NOMO-1 (cell line): ENCODE results near the gene TMPRSS11B.
"Not testable (repeated sequence)": the region's sequence is repeated elsewhere in the genome, so short reads cannot be mapped to it uniquely, and the experiment has no call there.

Experiments used
- DNase-seq, 2 experiments: peaks; one replicate each; lab custom pipeline; 2025; ENCODE audit not compliant: unreplicated experiment in 2 of 2; lab: John Stamatoyannopoulos, UW

TMPRSS11B gene

DNA sequence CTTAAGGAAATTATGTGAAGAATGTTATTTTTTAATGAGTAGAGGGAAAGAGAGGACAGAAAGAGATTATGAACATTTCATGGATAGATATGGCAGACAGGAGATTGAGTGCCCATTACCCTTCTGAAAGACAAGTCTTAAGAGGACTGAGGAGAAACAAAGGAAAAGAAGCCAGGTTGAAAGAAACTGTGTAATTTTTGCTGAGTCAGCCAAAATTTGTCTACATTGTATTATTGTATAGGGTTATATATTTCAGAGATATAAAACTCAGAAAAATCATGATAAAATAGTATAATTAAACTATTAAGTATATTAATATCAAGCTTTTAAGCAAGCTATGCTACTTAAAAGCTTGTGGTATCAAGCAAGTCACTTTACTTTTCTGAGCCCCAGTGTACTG is 4.9 kb downstream of the TMPRSS11B start:
- DNase-seq, result no peak

DNA sequence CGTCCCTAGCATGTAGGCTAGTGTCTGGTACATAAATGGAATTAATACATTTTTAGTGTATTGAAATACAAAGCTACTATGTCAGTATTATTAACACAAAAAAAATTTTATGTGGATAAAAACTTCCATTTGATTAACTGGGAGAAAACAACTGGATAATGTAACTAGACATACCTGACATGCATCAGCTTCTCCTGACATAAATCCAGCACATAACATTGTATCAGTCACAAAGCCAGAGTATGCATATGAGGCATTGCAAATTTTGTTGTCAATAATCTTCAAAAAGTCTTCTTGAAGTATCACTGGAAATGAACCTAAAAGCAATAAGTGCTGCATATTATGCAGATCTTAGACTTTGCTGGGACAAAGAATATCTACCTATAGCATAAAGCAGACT is 16.9 kb downstream of the TMPRSS11B start:
- no peak for DNase-seq

DNA sequence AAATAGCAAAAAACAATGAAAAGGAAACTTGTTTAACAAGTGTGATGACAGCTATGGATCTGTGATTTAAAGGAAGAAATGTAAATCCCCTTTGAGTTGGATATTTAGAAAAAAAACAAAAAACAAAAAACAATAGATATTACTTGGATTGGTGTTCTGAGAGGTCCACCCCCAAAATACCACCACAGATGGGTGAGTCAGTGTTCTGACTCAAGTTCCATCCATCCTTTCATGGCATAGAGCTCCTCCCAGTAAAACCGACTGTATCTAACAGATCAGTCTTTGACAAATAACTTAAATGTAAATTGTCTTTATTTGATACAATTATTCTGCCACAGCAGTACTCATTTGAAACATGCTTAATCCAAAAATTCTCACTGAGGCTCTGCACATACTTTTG is 27.4 kb downstream of the TMPRSS11B start:
- DNase-seq, result no peak

DNA sequence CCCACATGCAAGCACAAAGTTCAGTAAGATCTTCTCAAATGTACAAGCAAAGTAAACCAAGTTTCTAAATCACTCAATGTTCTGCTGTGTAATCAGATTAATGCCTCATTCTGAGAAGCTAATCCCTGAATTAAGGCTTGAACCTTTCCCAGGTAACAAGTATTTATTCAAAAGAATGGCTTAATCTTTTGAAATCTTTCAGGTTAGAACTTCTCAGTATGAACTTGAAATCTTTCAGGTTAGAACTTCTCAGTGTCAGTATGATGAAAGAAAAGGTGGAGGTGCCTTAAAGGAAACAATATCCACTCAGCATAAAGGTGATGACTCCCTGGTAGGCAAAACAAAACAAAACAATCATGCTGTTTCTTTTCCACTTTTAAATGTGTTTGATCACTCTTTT is 29.0 kb downstream of the TMPRSS11B start:
- no peak for DNase-seq

DNA sequence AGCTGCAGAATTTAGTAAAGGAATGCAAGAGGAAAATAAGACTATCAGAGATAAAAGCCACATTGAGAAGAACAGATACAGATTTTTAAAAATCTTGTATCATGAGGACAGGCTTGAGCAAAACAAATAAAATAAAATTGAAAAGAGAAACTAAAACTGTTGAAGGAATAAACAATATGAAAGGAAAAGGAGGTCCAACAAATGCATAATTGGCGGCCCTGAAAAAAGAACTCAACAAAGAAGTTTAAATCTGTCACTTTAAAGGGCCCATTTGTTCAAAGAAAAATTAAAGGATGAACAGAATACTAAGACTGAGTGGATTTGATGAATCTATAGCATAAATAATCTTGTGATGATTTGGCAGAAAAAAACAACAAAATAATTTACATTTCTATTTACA is 36.5 kb downstream of the TMPRSS11B start:
- no peak for DNase-seq

DNA sequence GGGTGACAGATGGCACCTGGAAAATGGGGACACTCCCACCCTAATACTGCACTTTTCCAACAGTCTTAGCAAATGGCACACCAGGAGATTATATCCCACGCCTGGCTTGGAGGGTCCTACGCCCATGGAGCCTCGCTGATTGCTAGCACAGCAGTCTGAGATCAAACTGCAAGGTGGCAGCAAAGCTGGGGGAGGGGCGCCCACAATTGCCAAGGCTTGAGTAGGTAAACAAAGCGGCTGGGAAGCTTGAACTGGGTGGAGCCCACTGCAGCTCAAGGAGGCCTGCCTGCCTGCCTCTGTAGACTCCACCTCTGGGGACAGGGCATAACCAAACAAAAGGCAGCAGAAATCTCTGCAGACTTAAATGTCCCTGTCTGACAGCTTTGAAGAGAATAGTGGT is 51.2 kb downstream of the TMPRSS11B start:
- DNase-seq, result not testable (repeated sequence)

DNA sequence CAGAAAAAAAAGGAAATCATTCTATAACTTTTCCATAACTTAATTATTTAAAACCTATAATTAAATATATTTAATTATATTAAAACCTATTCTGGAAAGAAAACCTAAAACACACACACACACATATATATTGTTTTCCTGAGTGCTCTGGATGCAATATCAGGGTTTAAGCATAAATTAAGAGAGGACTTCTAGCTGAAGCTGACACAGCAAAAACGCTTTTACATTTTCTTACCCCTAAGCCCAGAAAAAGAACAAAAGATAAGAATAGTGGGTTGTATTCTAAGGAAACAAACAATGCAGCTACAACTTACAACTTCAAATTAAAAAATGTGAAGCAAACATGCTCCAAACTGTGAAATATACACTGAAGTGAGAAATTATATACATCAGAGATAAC is 52.3 kb downstream of the TMPRSS11B start:
- no peak for DNase-seq

DNA sequence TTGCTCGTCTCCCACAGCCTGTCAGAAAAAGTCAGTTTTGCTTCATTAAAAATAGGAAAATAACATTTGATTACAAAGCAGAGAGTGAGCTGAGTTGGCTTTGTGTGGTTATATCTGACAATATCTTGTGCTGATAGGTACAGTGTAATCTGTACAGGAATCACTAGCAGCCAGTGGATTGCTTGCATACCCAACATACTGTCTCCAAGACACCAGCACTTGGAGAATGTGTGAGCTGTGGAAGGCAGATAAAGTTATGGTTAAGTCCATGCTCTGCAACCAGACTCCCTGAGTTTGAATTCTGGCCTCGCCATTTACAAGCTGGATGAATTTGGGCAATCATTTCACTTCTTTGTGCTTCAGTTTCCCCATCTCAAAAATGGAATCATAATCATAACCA is 58.3 kb downstream of the TMPRSS11B start:
- no peak for DNase-seq

DNA sequence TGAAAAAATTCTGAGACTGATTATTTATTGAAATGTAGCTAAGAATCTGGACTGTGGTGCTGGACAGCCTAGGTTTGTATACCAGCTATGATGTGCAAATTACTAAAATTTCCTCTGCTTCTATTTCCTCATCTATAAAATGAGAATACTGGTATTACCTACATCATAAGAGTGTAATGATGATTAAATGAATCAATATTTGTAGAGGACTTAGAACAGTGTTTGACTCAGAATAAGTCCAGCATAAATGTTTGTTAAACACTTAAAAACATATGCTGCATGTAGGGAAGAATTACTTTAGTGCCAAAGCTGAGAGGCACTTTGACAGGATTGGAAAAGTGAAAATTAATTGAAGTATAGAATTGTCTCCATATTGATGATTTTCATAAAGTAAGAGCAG is 60.6 kb downstream of the TMPRSS11B start:
- no peak for DNase-seq

DNA sequence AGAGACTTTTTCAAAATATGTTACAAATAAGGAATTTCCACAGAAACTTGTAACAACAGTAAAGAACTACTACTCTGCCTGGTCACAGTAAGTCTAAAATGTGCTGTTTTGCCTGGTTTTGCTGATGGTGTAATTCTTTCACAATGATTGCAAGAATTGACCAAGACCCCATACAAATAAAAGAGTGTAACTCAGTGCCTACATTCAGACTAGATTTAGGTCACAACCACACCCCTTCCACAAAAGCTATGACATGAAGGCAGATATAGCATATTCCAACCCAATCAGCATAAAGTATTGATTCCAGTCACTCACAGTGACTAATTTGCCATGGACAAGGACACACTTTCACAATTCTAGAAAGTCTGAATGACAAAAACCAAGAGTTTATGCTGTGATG is 62.1 kb downstream of the TMPRSS11B start:
- DNase-seq, result no peak

DNA sequence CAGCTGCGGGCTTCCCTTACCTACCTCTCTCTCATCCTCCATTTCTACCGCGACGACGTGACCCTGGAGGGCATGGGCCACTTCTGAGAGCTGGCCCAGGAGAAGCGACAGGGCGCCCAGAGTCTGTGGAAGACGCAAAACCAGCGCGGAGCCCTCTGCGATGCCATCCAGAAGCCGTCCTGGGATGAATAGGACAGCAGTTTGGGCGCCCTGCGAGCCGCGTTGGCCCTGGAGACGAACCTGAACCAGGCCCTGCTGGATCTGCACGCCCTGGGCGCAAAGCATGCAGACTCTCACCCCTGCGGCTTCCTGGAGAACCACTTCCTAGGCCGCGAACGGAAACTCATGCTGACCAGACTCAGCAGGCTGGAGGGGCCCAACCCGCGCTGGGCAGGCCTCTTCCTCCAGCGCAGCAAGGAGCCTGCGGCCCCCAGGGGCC is 63.1 kb downstream of the TMPRSS11B start:
- DNase-seq, result no peak

DNA sequence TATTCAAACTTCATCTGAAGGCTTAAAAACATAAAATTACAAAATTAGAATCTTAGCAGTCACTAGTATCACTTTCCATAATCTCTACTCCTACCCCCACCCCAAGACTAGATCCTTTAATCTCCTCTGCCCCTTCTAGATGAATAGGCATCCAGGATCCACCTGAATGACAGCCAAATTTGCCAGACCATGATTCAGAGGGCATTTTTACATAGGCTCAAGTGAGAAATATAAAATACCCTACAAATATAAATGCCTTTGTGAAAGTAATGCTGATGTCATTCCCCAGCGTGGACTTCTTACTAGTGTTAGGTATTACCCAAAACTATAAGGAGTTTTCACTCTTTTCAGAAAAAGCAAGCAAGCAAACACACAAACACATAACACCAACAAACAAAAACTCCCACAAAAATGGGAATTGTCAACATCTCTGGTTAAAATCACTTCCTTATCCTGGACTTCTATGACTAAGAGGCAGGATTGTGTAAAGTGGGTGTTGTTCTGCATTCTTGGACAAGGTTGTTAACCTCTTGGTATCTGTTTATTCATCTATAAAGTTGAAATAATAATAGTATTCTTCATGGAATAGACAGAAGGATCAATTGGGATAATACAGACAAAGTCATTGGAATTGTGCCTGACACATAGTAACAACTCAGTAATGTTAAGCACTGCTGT is 64.5 kb downstream of the TMPRSS11B start:
- no peak for DNase-seq

DNA sequence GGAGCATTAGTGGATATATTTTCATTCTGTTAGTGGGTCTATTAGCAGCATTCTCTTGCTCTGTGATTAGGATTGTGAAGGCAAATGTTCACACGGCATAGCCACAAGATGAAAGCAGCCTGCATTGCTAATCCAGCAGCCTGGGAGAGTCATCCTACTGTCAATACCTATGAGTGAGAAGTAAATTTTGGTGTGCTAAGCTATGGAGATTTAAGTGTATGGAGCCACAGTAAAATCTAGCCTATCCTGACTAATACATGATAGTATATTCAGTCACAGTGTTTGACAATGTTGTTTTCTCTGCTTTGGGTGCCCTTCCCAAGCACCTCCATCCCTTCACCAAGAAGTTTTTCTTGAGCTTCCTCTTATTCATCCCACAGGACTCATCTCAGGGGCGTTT is 68.6 kb downstream of the TMPRSS11B start:
- DNase-seq, result no peak
